GM21367 (cell line): ENCODE data around the gene TNFSF9.
"Not testable (repeated sequence)": the region's sequence is repeated elsewhere in the genome, so short reads cannot be mapped to it uniquely, and the experiment has no call there.

ENCODE experiments used
- ATAC-seq: cut with Tn5 transposase; IDR thresholded peaks from one replicate; pipeline ENCODE4 v1.9.1; 2021; ENCODE audit not compliant: unreplicated experiment

Gene TNFSF9

DNA sequence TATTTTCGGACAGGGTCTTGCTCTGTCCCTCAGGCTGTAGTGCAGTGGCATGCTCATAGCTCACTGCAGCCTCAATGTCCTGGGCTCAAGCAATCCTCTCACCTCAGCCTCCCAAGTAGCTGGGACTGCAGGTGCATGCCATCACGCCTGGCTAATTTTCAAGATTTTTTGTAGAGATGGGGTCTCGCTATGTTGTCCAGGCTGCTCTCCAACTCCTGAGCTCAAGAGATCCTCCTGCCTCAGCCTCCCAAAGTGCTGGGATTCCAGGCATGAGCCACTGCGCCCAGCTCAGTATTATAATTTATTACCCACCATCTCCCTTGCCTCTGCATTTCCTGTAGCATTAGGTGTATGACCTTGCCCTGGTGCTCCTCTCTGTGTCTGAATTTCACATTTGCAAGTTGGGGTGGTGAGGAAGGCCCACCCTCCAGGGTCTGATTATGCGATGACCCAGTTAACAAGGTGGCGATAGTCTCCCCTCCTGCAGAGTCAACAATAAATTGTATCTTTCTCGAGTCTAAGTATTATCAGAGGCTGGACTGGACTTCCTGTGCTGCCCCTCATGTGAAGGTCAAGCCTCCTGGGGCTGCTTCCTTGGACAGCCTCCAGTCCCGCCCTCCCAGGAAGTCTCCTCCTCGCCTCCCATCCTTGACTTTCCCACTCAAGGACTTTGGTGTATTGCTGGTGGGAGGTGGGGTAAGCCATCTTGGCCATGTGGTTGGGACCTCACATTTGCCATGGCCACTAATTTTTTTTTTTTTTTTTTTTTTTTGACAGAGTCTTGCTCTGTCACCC is 27.2 kb upstream of the TNFSF9 start:
- no peak for ATAC-seq

DNA sequence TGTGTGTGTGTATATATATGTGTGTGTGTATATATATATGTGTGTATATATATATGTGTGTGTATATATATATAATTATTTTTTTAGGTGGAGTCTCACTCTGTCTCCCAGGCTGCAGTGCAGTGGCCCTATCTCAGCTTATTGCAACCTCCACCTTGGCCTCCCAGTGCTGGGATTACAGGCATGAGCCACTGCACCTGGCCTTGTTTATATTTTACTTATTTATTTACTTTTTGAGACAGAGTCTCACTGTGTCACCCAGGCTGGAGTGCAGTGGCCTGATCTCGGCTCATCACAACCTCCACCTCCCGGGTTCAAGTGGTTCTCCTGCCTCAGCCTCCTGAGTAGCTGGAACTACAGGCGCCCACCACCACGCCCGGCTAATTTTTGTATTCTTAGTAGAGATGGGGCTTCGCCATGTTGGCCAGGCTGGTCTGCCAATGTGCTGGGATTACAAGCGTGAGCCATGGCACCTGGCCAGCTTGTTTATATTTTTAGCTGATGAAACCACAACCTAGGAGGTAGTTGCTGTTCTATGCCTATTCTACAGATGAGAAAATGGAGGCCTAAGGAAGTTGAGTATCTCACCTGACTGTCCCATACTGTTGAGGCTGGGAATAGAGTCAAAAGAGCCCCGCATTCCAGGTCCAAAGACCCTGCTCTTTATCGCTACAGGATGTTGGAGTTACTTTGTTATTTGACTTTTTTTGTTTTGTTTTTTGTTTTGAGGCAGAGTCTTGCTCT is 22.6 kb upstream of the TNFSF9 start:
- not testable (repeated sequence) for ATAC-seq

DNA sequence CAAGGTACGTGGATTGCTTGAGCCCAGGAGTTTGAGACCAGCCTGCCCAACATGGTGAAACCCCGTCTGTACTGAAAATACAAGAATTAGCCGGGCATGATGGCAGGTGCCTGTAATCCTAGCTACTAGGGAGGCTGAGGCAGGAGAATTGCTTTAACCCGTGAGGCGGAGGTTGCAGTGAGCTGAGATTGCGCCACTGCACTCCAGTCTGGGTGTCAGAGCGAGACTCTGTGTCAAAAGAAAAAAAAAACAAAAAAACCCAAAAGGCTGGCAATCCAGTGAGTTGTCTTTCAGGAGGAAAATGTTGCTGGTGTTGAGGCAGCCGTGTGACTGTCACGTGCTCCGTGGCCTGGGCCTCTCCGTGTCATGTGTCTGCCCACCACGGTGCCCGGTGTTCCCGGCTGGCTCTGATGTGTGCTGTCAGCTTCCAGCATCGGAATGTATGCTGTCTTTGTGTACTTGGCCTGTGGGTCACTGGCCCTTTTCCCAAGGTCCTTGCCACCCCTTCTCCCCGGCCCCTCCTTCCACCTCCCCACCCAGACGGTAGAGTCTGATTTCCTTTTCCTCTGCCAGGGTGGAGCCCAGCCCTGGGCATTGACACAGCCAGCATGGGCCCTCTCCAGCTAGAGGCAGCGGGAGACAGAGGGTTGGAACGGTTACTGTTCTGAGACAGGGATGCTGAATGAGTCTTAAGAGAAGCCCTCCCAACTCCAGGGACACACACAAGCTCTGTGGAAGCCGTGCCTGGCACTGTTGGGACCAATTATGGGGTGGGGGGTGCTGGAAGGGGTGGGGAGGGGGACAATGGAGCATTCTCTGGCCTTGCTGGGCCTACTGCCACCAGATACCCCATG is 21.5 kb upstream of the TNFSF9 start:
- ATAC-seq: no peak

DNA sequence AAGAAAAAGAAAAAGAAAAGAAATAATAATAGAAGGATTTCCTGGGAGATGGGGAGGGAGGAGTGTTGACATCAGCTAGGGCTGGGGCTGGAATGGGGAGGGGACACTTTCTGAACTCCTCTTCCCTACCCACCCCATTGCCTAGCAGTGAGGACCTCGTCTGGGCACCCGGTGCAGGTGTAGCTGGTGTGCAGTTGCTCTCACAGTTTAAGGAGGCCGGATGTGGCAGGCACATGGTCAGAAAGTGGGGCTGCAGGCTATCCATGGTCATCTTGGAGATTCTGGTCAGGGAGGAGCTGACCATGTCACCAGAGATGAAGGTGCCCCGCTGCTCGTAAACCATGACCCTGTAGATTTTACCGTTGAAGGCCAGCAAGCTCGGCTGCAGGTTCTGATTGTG is 20.2 kb upstream of the TNFSF9 start:
- ATAC-seq: no peak

DNA sequence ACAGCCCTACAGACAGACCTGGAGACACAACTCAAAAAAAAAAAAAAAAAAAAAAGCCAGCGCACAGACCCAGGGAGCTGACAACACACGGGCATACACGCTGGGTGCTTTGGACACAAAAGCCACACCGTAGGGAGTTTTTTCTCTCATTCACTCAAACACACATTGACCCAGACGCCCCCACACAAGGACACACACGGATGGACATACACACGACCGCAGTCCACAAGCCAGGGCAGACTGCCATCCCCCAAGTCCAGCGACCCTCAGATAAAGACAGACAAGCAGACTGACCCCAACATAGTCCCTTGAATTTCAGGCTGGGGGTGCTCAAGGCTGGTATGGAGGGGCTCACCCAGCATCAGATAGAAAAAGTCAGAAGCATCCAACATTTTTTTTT is 16.7 kb upstream of the TNFSF9 start:
- no peak for ATAC-seq

DNA sequence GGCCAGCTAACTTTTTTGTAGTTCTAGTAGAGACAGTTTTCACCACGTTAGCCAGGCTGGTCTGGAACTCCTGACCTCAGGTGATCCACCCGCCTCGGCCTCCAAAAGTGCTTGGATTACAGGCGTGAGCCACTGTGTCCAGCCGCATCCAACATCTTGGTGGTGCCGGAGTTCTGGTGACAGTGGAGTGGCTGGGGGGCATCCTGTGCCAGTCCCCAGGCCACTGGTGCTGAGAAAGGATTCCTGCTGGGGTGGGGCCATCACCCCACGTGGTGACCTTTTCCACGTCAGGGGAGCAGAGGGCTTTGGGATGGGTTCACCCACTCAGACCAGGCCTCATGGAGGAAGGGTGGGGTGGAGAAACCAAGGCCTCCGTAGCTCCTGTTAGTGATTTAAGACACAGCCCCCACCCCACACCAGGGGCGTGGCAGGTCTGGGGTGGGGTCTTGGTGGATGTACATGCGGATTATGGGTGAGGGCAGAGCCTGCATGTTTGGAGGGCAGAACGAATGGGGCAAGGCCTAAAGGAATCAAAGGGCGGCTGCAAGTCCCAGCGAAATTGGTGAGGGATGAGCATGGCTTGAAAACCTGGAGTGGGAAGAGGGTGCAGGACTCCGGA is 15.8 kb upstream of the TNFSF9 start:
- ATAC-seq: no peak

DNA sequence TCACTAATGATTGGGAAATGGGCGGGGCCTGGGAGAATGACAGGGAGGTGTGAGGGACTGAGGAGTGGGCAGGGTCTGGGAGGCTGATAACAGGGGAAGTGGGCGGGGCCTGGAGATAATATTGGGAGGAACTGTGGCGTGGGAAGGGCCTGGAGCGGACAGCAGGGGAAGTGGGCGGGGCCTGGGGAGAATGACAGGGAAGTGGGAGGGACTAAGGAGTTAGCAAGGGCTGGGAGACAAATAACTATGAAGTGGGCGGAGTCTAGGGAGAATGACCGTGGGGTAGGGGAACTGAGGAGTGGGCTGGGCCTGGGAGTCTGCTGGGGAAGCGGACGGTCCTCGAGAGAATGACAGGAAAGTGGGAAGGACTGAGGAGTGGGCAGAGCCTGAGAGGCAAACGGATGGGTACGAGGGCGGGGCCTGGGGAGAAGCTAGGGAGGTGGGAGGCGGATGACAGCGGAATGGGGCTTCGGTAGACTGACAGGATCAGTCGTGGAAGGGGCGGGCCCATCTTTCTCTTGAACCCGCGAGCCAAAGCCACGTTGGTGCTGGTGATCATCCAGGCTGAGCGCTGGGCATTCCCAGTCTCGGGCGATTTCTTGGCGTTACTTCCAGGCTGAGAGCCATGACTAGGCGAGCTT is 14.7 kb upstream of the TNFSF9 start:
- no peak for ATAC-seq

DNA sequence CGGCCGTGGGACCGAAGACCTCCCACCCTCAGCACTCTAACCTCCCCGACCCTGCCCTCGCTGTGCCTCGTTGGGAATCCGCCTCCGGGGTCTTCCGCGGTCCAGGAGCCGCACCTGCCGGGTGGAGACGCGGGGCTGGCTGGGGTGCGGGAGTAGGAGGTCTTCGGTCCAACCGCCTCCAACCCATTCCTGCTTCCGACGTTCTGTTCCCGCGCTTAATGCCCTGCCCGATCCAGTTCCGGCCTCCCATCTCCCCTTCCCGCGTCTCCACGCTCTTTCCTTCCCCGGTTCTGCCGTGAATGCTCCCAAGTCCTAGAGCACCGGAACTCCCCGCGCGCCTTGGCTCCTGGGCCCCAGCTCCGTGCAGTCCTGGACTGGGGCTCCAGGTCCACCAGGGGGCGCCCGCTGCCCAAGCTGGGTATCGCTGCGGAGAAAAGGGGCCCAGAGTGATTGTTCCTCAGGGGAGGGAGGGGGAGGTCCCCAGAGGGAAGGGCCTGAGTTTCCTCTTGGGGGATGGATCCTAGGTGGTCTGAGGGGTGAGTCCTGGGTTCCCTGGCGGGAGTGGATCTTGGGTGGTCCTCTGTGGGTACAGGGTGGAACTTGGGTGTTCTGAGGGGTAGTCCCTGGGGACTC is 14.1 kb upstream of the TNFSF9 start:
- ATAC-seq: no peak

DNA sequence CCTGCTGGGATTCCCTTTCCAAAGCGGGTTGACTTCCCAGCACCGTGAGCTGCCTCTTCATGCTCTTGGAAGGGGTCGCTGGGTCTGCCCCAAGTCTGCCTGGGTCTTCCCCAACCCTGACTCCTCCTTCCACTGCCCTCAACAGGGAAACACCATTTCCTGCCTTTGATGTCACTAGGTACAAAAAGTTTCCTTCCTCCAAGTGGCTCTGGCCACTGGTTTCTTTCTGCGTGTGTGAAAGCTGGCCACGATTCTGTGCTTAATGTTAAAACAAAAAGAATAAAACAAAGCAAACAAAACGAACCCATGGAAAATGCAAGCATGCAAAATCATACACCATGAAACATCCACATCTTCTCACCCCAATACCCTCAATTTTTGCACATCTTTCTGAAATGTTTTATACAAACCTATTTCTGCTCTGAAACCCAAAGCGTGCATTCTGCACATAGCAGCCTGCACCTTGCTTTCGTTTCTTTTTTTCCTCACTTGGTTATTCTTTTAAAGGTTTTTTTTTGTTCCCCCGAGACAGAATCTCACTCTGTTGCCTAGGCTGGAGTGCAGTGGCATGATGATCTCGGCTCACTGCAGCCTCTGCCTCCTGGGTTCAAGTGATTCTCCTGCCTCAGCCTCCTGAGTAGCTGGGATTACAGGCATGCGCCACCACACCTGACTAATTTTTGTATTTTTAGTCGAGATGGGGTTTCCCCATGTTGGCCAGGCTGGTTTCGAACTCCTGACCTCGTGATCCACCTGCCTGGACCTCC is 12.5 kb upstream of the TNFSF9 start:
- no peak for ATAC-seq

DNA sequence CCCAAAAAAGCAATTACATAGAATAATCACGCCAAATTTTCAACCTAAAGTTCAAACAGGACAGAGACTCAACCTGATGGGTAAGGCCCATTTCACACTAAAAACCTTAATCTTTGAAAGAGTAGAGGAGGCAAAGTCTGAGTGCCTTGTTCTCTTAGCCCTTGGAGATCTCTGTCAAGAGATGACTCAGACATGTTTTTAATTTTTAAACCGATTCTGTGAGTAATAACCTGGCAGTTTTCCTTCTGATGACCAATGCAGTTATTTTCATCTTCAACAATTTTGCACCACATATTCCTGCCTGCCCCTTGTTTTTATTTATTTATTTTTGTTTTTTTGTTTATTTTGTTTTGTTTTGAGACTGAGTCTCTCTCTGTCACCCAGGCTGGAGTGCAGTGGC is 11.5 kb upstream of the TNFSF9 start:
- ATAC-seq: no peak

DNA sequence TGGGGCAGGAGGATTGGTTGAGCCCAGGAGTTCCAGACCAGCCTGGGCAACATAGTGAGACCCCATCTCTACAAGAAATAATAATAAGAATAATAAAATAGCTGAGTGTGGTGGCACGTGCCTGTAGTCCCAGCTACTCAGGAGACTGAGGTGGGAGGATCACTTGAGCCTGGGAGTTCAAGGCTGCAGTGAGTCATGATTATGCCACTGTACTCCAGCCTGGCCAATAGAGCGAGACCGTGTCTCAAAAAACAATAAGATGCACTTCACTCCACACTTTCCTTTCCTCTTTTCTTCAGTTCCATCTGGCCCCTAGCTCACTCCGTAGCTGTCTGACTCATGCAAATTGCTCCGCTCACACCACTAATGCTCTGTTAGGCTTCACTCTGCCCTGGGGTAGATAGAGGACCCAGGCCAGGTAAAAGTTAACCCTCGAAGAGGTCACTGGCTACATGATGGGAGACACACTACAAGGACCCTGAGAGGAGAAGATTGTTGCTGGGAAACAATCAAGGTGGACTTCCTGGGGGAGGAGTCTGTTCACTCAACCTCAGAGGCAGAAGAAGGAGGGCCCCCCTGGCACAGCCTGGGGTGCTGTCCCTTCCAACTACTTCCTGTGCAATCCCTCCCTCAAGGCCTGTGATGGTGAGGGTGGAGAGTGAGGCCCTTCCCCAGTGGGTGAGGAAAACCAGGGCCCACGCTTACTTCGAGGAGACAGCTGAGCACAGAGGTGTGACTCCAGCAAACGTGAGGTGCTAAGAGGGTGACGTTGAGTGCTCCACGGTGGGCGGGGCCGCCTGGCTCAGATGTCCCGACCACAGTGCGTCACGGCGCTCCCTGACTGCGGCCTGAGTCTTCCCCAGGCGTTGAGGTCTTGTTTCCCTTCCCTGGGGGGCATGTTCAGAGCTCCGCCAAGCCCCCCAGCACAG is 8.8 kb upstream of the TNFSF9 start:
- ATAC-seq: peak; percentile 43

DNA sequence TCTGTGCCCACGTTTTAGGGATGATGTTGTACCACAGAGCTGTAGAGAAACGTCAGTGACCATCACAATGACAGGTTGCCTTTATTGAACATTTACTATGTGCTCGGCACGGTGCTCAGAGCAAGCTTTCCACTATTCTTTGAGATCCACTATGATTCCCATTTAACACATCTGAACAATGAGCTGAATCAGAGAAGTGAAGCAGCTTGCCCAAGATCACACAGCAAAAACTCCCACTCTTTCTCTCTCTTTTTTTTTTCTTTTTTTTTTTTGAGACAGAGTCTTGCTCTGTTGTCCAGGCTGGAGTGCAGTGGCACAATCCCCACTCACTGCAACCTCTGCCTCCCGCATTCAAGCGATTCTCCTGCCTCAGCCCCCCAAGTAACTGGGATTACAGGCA is 8.1 kb upstream of the TNFSF9 start:
- no peak for ATAC-seq

DNA sequence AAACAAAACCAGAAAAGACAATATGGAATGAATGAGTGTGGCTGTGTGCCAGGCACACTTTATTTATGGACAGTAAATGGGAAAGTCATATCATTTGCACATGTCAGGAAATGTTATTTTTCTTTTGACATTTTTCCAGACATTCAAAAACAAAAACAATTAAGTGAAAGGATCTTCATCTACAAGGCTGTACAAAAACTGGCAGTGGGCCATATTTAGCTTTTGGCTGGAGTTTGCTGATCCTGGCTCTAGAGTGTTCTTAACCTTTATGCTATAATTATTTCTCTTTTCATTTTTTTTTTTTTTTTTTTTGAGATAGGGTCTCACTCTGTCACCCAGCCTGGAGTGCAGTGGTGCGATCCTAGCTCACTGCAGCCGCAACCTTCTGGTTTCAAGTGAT is 6.5 kb upstream of the TNFSF9 start:
- ATAC-seq: no peak

DNA sequence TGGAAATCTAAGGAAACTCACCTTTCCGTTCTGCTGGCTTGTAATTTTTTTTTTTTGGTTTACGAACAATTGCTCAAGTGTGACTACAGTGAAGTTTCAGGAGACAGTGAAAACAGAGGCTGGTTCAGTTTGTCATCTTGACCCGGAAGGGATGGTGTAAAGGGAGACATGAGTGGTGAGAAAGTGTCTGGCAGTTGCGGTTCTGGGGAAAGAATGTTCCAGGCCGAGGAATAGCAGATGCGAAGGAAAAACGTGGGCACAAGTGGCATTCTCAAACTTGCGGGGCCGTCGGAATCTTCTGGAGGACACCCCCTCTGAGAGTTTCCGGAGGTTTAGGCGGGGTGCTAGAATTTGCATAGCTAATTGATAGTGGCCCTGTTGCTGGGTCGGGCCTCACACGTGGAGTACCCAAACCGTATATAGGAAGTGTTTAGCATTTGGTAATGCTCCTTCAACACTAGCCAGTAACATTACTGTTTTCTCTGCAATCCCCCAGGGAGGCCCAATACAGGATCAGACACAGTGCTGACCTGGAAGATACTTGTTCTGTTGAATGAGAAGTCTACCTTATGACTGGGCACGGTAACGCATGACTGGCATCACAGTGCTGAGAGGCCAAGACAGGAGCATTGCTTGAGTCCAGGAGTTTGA is 2.8 kb upstream of the TNFSF9 start:
- ATAC-seq: peak; percentile 38

DNA sequence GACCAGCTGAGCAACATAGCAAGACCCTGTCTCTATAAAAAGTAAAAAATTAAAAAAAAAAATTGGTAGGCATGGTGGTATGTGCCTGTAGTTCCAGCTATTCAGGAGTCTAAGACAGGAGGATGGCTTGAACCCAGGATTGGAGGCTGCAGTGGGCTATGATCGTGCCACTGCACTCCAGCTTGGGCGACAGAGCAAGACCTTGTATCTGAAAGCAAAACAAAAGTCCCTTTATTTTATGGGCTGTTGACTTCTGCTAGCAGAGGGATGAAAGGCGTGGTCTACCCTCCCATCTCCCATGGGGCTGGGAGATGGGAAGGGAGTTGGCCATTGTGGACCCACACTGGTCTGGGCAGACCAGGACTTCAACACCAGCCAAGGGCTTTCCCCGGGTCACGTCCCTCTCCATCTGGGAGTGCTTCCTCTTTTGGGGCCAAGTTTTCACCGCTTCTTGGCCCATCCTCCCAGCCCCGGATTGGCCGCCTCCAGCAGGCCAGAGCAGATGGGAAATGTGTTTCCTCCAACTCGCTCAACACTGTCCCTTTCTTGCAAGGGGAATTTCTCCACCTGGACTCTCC is 2.2 kb upstream of the TNFSF9 start:
- ATAC-seq: peak; percentile 19

DNA sequence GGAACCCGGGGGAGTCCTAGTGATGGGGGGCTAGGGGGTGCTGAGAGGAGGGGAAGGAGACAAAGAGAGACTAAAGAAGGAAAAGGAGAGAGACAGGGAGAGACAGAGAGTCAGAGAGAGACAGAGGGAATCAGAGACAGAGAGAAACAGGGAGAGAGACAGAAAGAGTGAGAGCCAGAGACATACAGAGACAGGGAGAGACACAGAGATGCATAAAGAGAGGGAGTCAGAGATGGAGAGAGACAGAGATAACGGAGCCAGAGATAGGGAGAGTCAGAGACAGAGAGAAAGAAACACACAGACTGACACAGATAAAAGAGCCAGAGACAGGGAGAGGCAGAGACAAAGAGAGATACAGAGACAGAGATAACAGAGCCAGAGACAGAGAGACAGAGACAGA is 1.5 kb upstream of the TNFSF9 start:
- no peak for ATAC-seq

DNA sequence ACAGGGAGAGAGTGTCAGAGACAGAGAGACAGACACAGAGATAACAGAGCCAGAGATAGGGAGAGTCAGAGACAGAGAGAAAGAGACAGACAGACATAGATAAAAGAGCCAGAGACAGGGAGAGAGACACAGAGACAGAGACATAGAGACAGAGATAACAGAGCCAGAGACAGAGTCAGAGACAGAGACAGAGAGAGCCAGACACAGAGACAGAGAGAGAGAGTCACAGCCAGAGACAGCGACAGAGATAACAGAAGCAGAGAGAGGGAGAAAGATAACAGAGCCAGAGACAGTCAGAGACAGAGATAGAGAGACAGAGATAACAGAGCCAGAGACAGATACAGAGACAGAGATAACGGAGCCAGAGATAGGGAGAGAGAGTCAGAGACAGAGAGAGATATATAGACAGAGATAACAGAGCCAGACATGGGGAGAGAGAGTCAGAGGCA is 865 bp upstream of the TNFSF9 start:
- no peak for ATAC-seq
